KMS-11 (cell line): ENCODE data around the gene ATP5ME.

Source experiments
- H2AFZ ChIP-seq: fragments of 200-600 bp; sonication (generic); 2 replicates; pipeline ENCODE4 v1.6.1; 2016; ENCODE audit warnings: antibody characterized with exemption, mixed run types, low read depth
- H3K27ac ChIP-seq: fragments of 200-600 bp; sonication (generic); 2 replicates; pipeline ENCODE4 v1.6.1; 2016; ENCODE audit warnings: mild to moderate bottlenecking, mixed run types
- H3K27me3 ChIP-seq: fragments of 200-600 bp; sonication (generic); 2 replicates; pipeline ENCODE4 v1.6.1; 2017; ENCODE audit warnings: mild to moderate bottlenecking, low read depth, mixed run types, moderate library complexity; ENCODE audit not compliant: insufficient read depth
- H3K36me3 ChIP-seq: fragments of 200-600 bp; sonication (generic); 2 replicates; pipeline ENCODE4 v1.6.1; 2017; ENCODE audit warnings: mild to moderate bottlenecking, mixed run types; ENCODE audit not compliant: insufficient read depth
- H3K4me1 ChIP-seq: fragments of 200-600 bp; sonication (generic); 2 replicates; pipeline ENCODE4 v1.6.1; 2016; ENCODE audit warnings: mild to moderate bottlenecking, low read depth, mixed run types; ENCODE audit not compliant: poor library complexity, severe bottlenecking
- H3K4me2 ChIP-seq: fragments of 200-600 bp; sonication (generic); 2 replicates; pipeline ENCODE4 v1.7.0; 2016; ENCODE audit warnings: mild to moderate bottlenecking, mixed run types
- H3K4me3 ChIP-seq: fragments of 200-600 bp; sonication (generic); IDR thresholded peaks from 2 replicates; pipeline ENCODE4 v1.6.1; 2017; ENCODE audit warnings: low read depth, low read length, mixed read lengths; ENCODE audit not compliant: insufficient read depth
- H3K79me2 ChIP-seq: fragments of 200-600 bp; sonication (generic); 2 replicates; pipeline ENCODE4 v1.6.1; 2016; ENCODE audit warnings: low read depth, mixed run types; ENCODE audit not compliant: insufficient read depth
- H3K9ac ChIP-seq: fragments of 200-600 bp; sonication (generic); 2 replicates; pipeline ENCODE4 v1.6.1; 2016; ENCODE audit warnings: mild to moderate bottlenecking, mixed run types
- H4K20me1 ChIP-seq: fragments of 200-600 bp; sonication (generic); 2 replicates; pipeline ENCODE4 v1.6.1; 2016; ENCODE audit warnings: mild to moderate bottlenecking, mixed run types; ENCODE audit not compliant: insufficient read depth
- CTCF ChIP-seq: fragments of 200-600 bp; sonication (generic); conservative IDR thresholded peaks from 2 replicates; pipeline ENCODE4 v1.6.1; 2017; ENCODE audit warnings: low read depth, mild to moderate bottlenecking, antibody characterized with exemption, low read length, moderate library complexity, mixed read lengths

ATP5ME gene

GRCh38 chr4:653080-653821 lies 20.8 kb downstream of the ATP5ME start:
- no peak overlapping the region for H3K9ac ChIP-seq

GRCh38 chr4:651884-652642 lies 22.0 kb downstream of the ATP5ME start:
- no peak overlapping the region for H3K4me2 ChIP-seq
- H4K20me1 ChIP-seq: no peaks in the 10 kb centered on the region
- H3K36me3 ChIP-seq: no peaks in the 10 kb centered on the region
- no peak overlapping the region for H3K27ac ChIP-seq
- no peak overlapping the region for H2AFZ ChIP-seq
- TF ChIP-seq CTCF: no peak
- no peaks in the 10 kb centered on the region for H3K79me2 ChIP-seq
- no peaks in the 10 kb centered on the region for H3K27me3 ChIP-seq
- no peak overlapping the region for H3K4me3 ChIP-seq
- H3K4me1 ChIP-seq: no peaks in the 10 kb centered on the region
- no peak overlapping the region for H3K9ac ChIP-seq

More at GRCh38 chr4:653080-653821, 20.8 kb downstream of the ATP5ME start:
- no peak overlapping the region for H2AFZ ChIP-seq
- no peak overlapping the region for H3K4me2 ChIP-seq
- no peaks in the 10 kb centered on the region for H3K79me2 ChIP-seq
- no peak overlapping the region for H3K4me3 ChIP-seq
- no peaks in the 10 kb centered on the region for H4K20me1 ChIP-seq
- H3K4me1 ChIP-seq: no peaks in the 10 kb centered on the region
- no peaks in the 10 kb centered on the region for H3K27me3 ChIP-seq
- H3K27ac ChIP-seq: no peak overlapping the region
- TF ChIP-seq CTCF: no peak
- no peaks in the 10 kb centered on the region for H3K36me3 ChIP-seq

GRCh38 chr4:650951-651883 lies 22.9 kb downstream of the ATP5ME start:
- no peak overlapping the region for H3K27ac ChIP-seq
- no peaks in the 10 kb centered on the region for H3K36me3 ChIP-seq
- no peaks in the 10 kb centered on the region for H3K4me1 ChIP-seq
- H2AFZ ChIP-seq: no peak overlapping the region
- H3K27me3 ChIP-seq: no peaks in the 10 kb centered on the region
- no peaks in the 10 kb centered on the region for H3K79me2 ChIP-seq
- H3K4me2 ChIP-seq: no peak overlapping the region
- no peak for TF ChIP-seq CTCF
- no peak overlapping the region for H3K9ac ChIP-seq
- no peaks in the 10 kb centered on the region for H4K20me1 ChIP-seq
- no peak overlapping the region for H3K4me3 ChIP-seq

- Histone ChIP-seq H2AFZ (no peak overlapping the region), H3K4me1 (no peaks in the 10 kb centered on the region), H4K20me1 (no peaks in the 10 kb centered on the region)
Measured at GRCh38 chr4:650461-650860, 23.6 kb downstream of the ATP5ME start.

More at GRCh38 chr4:650461-650860, 23.6 kb downstream of the ATP5ME start:
- Histone ChIP-seq H3K36me3 (no peaks in the 10 kb centered on the region), H3K9ac (no peak overlapping the region), H3K27me3 (no peaks in the 10 kb centered on the region), H3K79me2 (no peaks in the 10 kb centered on the region), H3K27ac (no peak overlapping the region), H3K4me3 (no peak overlapping the region), H3K4me2 (no peak overlapping the region)
- no peak for TF ChIP-seq CTCF
